DOHH2 (cell line): ENCODE data around the gene SUPT4H1.

Source experiments
- EZH2phosphoT487 ChIP-seq: fragments of 200-600 bp; sonication (generic); IDR thresholded peaks from 2 replicates; pipeline ENCODE4 v1.6.1; 2017; ENCODE audit warnings: borderline replicate concordance, mild to moderate bottlenecking, antibody characterized with exemption, low read length, moderate library complexity, mixed read lengths
- TF ChIP-seq, protein P1 (sequence below): fragments of 200-600 bp; sonication (generic); IDR thresholded peaks from one replicate; pipeline ENCODE4 v1.5.1; 2014; ENCODE audit warnings: antibody characterized with exemption, mild to moderate bottlenecking, low read depth, low read length; ENCODE audit not compliant: poor library complexity, severe bottlenecking

- TF ChIP-seq, protein P1, sequence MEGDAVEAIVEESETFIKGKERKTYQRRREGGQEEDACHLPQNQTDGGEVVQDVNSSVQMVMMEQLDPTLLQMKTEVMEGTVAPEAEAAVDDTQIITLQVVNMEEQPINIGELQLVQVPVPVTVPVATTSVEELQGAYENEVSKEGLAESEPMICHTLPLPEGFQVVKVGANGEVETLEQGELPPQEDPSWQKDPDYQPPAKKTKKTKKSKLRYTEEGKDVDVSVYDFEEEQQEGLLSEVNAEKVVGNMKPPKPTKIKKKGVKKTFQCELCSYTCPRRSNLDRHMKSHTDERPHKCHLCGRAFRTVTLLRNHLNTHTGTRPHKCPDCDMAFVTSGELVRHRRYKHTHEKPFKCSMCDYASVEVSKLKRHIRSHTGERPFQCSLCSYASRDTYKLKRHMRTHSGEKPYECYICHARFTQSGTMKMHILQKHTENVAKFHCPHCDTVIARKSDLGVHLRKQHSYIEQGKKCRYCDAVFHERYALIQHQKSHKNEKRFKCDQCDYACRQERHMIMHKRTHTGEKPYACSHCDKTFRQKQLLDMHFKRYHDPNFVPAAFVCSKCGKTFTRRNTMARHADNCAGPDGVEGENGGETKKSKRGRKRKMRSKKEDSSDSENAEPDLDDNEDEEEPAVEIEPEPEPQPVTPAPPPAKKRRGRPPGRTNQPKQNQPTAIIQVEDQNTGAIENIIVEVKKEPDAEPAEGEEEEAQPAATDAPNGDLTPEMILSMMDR = no peak
- no peak for TF ChIP-seq EZH2phosphoT487
Measured at GRCh38 chr17:58390884-58391283, 38.9 kb upstream of the SUPT4H1 start.
